Lower lobe of right lung (tissue), 2 donors: ENCODE data around the gene CELA3B. TPM values are rescaled to one million over a fixed set of nuclear protein-coding genes. Genes with fewer than 3 reads are reported as not detected.
A peak's percentile ranks its signal among the peaks of the same experiment; 100 is the strongest.

Experiments used
- ATAC-seq, 2 donors: fragments of 200-7000 bp; cut with Tn5 transposase; one replicate each; pipeline ENCODE4 v1.9.1; 2020 to 2022; ENCODE audit warnings: mild to moderate bottlenecking in 2 of 2, moderate library complexity in 2 of 2
- DNase-seq: peaks from one replicate; pipeline ENCODE4 v3.0.0-alpha.2; 2020
- H3K27ac ChIP-seq: fragments of 200-600 bp; one replicate; pipeline ENCODE4 v1.8.0; 2022
- H3K27me3 ChIP-seq: fragments of 200-600 bp; one replicate; pipeline ENCODE4 v1.8.0; 2022; ENCODE audit warnings: low read depth
- H3K36me3 ChIP-seq: fragments of 200-600 bp; one replicate; pipeline ENCODE4 v1.8.0; 2022; ENCODE audit warnings: mild to moderate bottlenecking
- H3K4me1 ChIP-seq: fragments of 200-600 bp; one replicate; pipeline ENCODE4 v1.8.0; 2022
- H3K4me3 ChIP-seq: fragments of 200-600 bp; one replicate; pipeline ENCODE4 v1.8.0; 2022; ENCODE audit warnings: mild to moderate bottlenecking
- H3K9me3 ChIP-seq: fragments of 200-600 bp; one replicate; pipeline ENCODE4 v1.8.0; 2022
- CTCF ChIP-seq: fragments of 200-600 bp; IDR thresholded peaks from one replicate; pipeline ENCODE4 v1.8.0; 2022; ENCODE audit warnings: antibody characterized with exemption, mild to moderate bottlenecking
- intact Hi-C: fragments of 100-400 bp; cut with DNase I; formaldehyde crosslinking; loops from one replicate; pipeline ENCODE4 v1.11.0; 2022
- total RNA-seq: library from RNA; stranded (reverse); fragmentation: NEBNext Ultra II Directional; extraction: Animal tissue kit (Norgen Biotek cat#: 25700); gene quantifications from one replicate; pipeline ENCODE4 v1.2.1, GENCODE V29; 2021
- donor health status: DM: no; HTN: yes; CAD: no; lungs with severe emphysema.

CELA3B gene
- total RNA-seq, 1 donor from 2014 or later = not detected

- DNase-seq (no peak), ATAC-seq (no peak)
- H3K9me3 ChIP-seq = no peaks in the 10 kb centered on the region
- no peaks in the 10 kb centered on the region for H3K27me3 ChIP-seq
- H3K4me1 ChIP-seq = peaks cover 68% of the 10 kb centered on the region
- peak within 1 kb of the TSS; percentile 86 for H3K27ac ChIP-seq
- TF ChIP-seq CTCF = no peak
- peak within 1 kb of the TSS; percentile 70 for H3K4me3 ChIP-seq
- intact Hi-C loops = no loop called here
- H3K36me3 ChIP-seq = no peaks in the 10 kb centered on the region
Observed at GRCh38 chr1:21937034-21937371, 39.8 kb upstream of the CELA3B start, which contains the start of gene HSPG2. TSS of gene HSPG2 (minus strand) at chr1:21937310. CDS start at chr1:21937217, 93 bp downstream.

- DNase-seq (peak; percentile 85), ATAC-seq (peak; percentile 82 to 90)
- TF ChIP-seq CTCF = no peak
- H3K9me3 ChIP-seq = no peaks in the 10 kb centered on the region
- peak overlapping the region; percentile 54 for H3K4me3 ChIP-seq
- H3K4me1 ChIP-seq = peaks cover 65% of the 10 kb centered on the region
- no peaks in the 10 kb centered on the region for H3K36me3 ChIP-seq
- no peaks in the 10 kb centered on the region for H3K27me3 ChIP-seq
- intact Hi-C loops = no loop called here
- peak overlapping the region; percentile 77 for H3K27ac ChIP-seq
Observed at GRCh38 chr1:21937372-21938121, 39.3 kb upstream of the CELA3B start.

GRCh38 chr1:21938732-21939538 lies 37.9 kb upstream of the CELA3B start:
- Histone ChIP-seq H3K27me3 (no peaks in the 10 kb centered on the region), H3K4me1 (peaks cover 54% of the 10 kb centered on the region), H3K4me3 (no peak overlapping the region), H3K27ac (peak overlapping the region; percentile 21), H3K36me3 (no peaks in the 10 kb centered on the region), H3K9me3 (no peaks in the 10 kb centered on the region)
- ATAC-seq (no peak), DNase-seq (no peak)
- no peak for TF ChIP-seq CTCF
- intact Hi-C loops = no loop called here

DNA sequence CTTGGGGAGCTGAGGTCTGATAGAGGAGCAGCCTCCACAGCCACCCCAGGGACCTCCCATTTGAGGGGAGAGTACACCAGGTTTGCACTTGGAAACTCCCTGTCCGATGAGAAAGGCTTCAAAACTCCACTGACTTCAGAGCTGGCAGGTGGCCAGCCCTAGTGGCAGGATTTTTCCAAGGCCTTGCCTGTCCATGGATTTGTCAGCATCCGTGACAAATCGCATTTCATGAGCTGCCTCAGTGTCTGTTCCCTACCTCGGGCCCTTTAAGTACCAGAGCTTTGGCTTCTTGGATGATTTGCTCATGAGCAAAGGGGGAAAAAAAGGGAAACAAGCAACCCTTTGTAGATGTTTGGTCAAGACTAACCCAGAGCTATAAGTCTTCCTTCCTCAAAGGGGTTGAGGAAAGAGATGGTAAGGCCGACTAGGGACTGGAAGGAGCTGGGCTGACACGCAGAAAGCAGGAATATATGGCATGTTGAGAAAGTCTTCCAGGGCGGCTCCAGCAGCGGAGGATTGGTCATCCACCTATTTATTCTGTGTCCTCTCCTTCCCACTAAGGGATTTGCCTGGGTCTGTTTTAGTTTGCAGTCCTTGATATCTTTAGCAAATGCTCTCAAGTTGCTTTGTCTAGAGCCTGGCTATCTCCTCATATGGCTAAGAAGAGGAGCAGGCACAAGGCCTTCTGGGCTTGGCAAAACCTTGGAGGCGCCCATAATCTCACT lies 37.0 kb upstream of the CELA3B start:
- DNase-seq = peak; percentile 80
- peak; percentile 5 to 35 for ATAC-seq
- no peaks in the 10 kb centered on the region for H3K9me3 ChIP-seq
- H3K4me3 ChIP-seq = no peak overlapping the region
- peak; percentile 48 for TF ChIP-seq CTCF
- peaks cover 45% of the 10 kb centered on the region for H3K4me1 ChIP-seq
- H3K27ac ChIP-seq = peak overlapping the region; percentile 21
- no peaks in the 10 kb centered on the region for H3K36me3 ChIP-seq
- no peaks in the 10 kb centered on the region for H3K27me3 ChIP-seq
- intact Hi-C loops = no loop called here

- H3K4me3 ChIP-seq = no peak overlapping the region
- no peaks in the 10 kb centered on the region for H3K27me3 ChIP-seq
- ATAC-seq (no peak), DNase-seq (no peak)
- H3K9me3 ChIP-seq = no peaks in the 10 kb centered on the region
- TF ChIP-seq CTCF = no peak
- H3K27ac ChIP-seq = no peak overlapping the region
- no peaks in the 10 kb centered on the region for H3K36me3 ChIP-seq
- H3K4me1 ChIP-seq = peaks cover 38% of the 10 kb centered on the region
- intact Hi-C loops = no loop called here
Observed at GRCh38 chr1:21940492-21940891, 36.3 kb upstream of the CELA3B start.
